Lower leg skin (tissue), 4 donors: ENCODE results near the gene GH2. TPM values are rescaled to one million over a fixed set of nuclear protein-coding genes. Genes with fewer than 3 reads are reported as not detected.
"Not testable (repeated sequence)": the region's sequence is repeated elsewhere in the genome, so short reads cannot be mapped to it uniquely, and the experiment has no call there.

Source experiments
- DNase-seq, 2 donors: peaks; one replicate each; pipeline ENCODE4 v3.0.0-alpha.2; 2019; ENCODE audit warnings: low spot score in 2 of 2
- H3K4me3 ChIP-seq: fragments of 200-600 bp; sonication (generic); 2 replicates; pipeline ENCODE4 v1.5.1; 2017; ENCODE audit warnings: mild to moderate bottlenecking, low read depth; ENCODE audit not compliant: poor library complexity, severe bottlenecking
- POLR2A ChIP-seq, 2 donors: fragments of 450-650 bp; IDR thresholded peaks; one replicate each; pipeline ENCODE4 v1.6.1; 2016 to 2017; ENCODE audit warnings: antibody characterized with exemption in 2 of 2, mild to moderate bottlenecking in 1 of 2, moderate library complexity in 1 of 2
- WGBS, 2 donors: methylation state at CpG; one replicate each; pipeline ENCODE4 v1.1.5; 2018; 5-methylcytosine and 5-hydroxymethylcytosine counted together
- intact Hi-C: fragments of 100-400 bp; cut with DNase I; formaldehyde crosslinking; loops from one replicate; pipeline ENCODE4 v1.15.0; 2023; ENCODE audit warnings: low total_unique reads
- total RNA-seq, 4 donors: library from RNA; depleted of rRNA; stranded (reverse); fragments of >200 nt; gene quantifications; one replicate each; pipeline ENCODE4 v1.1.0, GENCODE V29; 2016
- TF ChIP-seq, protein P1 (sequence below), 3 donors: fragments of 450-650 bp; IDR thresholded peaks; one replicate each; pipeline ENCODE4 v1.5.1; 2016; ENCODE audit warnings: antibody characterized with exemption in 3 of 3, mild to moderate bottlenecking in 3 of 3, moderate library complexity in 2 of 3

The GH2 gene
- total RNA-seq, 4 donors from 2014 or later, result not detected

DNA sequence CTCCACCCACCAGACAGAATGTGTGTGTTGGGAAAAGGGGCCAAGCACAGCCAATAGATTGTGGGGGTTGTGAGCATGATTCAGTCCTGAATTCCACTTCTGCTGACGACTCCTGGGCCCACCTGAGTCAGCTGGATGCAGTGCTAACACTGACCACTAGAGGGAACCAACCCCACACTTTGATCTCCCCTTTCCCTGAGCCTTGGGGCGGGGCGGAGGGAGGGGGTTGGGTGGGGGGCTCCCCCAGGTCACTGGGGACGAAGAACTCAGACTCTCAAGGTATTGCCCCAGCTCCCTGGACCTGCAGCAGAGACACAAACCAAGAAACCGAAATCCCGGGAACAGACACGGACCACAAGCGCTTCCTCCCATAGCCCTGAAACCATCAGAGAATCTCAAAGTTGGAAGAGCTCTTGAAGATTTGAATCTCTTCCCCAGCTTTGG lies 29.9 kb upstream of the GH2 start:
- TF ChIP-seq, protein P1, sequence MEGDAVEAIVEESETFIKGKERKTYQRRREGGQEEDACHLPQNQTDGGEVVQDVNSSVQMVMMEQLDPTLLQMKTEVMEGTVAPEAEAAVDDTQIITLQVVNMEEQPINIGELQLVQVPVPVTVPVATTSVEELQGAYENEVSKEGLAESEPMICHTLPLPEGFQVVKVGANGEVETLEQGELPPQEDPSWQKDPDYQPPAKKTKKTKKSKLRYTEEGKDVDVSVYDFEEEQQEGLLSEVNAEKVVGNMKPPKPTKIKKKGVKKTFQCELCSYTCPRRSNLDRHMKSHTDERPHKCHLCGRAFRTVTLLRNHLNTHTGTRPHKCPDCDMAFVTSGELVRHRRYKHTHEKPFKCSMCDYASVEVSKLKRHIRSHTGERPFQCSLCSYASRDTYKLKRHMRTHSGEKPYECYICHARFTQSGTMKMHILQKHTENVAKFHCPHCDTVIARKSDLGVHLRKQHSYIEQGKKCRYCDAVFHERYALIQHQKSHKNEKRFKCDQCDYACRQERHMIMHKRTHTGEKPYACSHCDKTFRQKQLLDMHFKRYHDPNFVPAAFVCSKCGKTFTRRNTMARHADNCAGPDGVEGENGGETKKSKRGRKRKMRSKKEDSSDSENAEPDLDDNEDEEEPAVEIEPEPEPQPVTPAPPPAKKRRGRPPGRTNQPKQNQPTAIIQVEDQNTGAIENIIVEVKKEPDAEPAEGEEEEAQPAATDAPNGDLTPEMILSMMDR (IDR thresholded peaks at IDR 0.05), result no peak
- TF ChIP-seq POLR2A (IDR thresholded peaks at IDR 0.05), result no peak
- DNase-seq, result no peak
- WGBS, 2 donors, result 38 to 43% methylated on average over 8 of the region's 8 CpGs
- intact Hi-C loops, result loop anchor here (10.0 kb wide), 3 partner anchors 113 to 373 kb away; partner anchors contain the start of genes ERN1 and ICAM2
- no peak overlapping the region for H3K4me3 ChIP-seq

DNA sequence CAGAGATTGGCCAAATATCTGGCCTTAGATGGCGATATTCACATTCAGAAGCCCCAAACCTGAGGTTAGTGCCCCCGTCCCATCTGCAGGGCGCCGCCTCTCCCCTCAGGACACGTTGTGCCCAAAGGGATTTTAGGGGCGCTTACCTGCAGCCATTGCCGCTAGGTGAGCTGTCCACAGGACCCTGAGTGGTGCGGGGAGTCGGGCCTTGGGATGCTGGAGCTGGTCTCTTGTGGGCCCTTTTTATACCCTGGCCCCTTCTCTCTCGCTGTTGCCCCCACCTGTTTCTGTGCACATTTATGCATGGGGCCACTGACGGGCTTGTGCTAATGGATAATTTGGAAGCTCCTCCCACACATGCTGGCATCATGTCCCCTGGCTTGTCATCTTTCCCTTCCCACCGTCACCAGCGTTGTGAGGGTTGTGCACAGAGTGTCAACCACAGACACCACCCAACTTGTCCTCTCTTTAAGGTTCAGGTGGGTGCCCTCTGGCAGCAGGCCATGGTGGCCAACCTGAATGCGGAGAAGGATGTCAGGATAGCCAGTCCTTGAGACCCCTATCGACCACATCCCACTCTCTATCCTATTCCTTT lies 29.4 kb upstream of the GH2 start, which contains the start of gene CSHL1:
Gene CSHL1, minus strand, starts transcription at position 218 of the 595 bp plus-strand sequence. Its CDS starts 62 bp downstream, at position 156.
- TF ChIP-seq POLR2A (IDR thresholded peaks at IDR 0.05), result no peak
- TF ChIP-seq, protein P1 (IDR thresholded peaks at IDR 0.05), result no peak
- intact Hi-C loops, result loop anchor here (10.0 kb wide), 3 partner anchors 114 to 374 kb away; partner anchors contain the start of genes ERN1 and ICAM2
- no peak for DNase-seq
- WGBS, 2 donors, result 69 to 73% methylated on average over 15 of the region's 15 CpGs
- H3K4me3 ChIP-seq, result no peak within 1 kb of the TSS

DNA sequence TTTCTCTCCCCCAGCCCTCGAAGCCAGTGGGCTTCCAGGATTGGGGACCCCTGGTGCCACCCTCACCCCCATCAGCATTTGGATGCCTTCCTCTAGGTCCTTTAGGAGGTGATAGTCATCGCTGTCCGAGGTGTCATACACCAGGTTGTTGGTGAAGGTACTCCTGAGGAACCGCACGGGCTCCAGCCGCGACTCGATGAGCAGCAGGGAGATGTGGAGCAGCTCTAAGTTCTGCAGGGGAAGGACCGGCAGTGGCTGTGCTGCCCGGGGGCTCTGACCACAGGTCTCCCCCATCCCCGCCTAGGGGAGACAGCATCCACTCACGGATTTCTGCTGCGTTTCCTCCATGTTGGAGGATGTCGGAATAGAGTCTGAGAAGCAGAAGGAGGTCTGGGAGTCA lies 28.4 kb upstream of the GH2 start:
- intact Hi-C loops, result loop anchor here (10.0 kb wide), 3 partner anchors 115 to 375 kb away; partner anchors contain the start of genes ERN1 and ICAM2
- WGBS, 2 donors, result 80 to 88% methylated on average over 14 of the region's 14 CpGs
- no peak overlapping the region for H3K4me3 ChIP-seq
- TF ChIP-seq, protein P1 (IDR thresholded peaks at IDR 0.05), result no peak
- no peak for TF ChIP-seq POLR2A (IDR thresholded peaks at IDR 0.05)
- DNase-seq, result no peak

DNA sequence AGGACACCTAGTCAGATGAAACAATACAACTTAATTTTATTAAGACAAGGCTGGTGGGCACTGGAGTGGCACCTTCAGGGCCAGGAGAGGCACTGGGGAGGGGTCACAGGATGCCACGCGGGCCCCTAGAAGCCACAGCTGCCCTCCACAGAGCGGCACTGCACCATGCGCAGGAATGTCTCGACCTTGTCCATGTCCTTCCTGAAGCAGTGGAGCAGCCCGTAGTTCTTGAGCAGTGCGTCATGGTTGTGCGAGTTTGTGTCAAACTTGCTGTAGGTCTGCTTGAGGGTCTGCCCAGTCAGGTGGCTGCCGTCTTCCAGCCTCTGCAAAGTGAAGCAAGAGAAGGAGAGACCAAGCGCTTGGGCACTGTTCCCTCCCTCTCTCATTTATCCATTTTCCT lies 27.8 kb upstream of the GH2 start:
- H3K4me3 ChIP-seq, DNase-seq, intact Hi-C loops: not testable (repeated sequence)
- WGBS, 2 donors, result 93 to 94% methylated on average over 10 of the region's 10 CpGs

DNA sequence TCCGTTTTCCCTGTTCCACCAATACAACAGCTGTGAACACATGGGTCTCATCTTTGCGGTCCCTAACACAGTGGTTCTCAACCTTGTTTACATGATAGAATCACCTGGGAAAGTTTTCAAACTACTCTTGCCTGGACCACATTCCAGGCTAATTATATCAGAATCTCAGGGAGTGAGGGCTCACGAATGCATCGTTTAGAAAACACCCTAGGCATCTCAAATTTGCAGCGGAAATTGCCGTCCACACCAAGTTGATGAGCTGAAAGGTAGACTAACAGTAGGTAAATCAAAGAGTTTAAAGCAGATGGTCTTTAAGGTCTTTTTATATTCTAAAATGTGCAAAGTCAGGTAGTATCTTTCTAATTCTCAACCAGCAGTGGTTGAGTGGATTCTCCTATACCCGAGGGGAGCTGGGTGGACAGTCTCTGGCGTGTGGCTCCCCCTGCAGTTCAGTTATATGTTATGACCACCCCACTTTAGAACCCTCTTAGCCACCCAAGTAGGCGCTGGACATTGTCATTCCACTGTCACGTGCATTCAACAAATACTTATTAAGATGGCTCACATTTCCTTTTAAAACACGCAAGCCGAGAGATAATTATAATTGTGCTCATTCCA lies 25.5 kb upstream of the GH2 start:
- 48 to 53% methylated on average over 12 of the region's 12 CpGs for WGBS, 2 donors

GRCh38 chr17:63904796-63905195 lies 23.1 kb upstream of the GH2 start:
- intact Hi-C loops, DNase-seq, H3K4me3 ChIP-seq: not testable (repeated sequence)
- 96 to 98% methylated on average over 8 of the region's 8 CpGs for whole genome bisulfite sequencing, 2 donors

More for the DNA sequence above, 25.5 kb upstream of the GH2 start:
- DNase-seq, intact Hi-C loops, H3K4me3 ChIP-seq: not testable (repeated sequence)

GRCh38 chr17:63903787-63904201 lies 22.1 kb upstream of the GH2 start:
- intact Hi-C loops, result not testable (repeated sequence)

GRCh38 chr17:63901971-63902370 lies 20.2 kb upstream of the GH2 start:
- 90 to 91% methylated on average over 2 of the region's 2 CpGs for WGBS, 2 donors
- H3K4me3 ChIP-seq, intact Hi-C loops, DNase-seq: not testable (repeated sequence)

More at GRCh38 chr17:63903787-63904201, 22.1 kb upstream of the GH2 start:
- DNase-seq, H3K4me3 ChIP-seq: not testable (repeated sequence)
- WGBS, 2 donors, result 35 to 46% methylated on average over 5 of the region's 5 CpGs

GRCh38 chr17:63898899-63899798 lies 17.4 kb upstream of the GH2 start:
- intact Hi-C loops, DNase-seq, H3K4me3 ChIP-seq: not testable (repeated sequence)
- 81 to 88% methylated on average over 3 to 6 of the region's 6 CpGs for WGBS, 2 donors

DNA sequence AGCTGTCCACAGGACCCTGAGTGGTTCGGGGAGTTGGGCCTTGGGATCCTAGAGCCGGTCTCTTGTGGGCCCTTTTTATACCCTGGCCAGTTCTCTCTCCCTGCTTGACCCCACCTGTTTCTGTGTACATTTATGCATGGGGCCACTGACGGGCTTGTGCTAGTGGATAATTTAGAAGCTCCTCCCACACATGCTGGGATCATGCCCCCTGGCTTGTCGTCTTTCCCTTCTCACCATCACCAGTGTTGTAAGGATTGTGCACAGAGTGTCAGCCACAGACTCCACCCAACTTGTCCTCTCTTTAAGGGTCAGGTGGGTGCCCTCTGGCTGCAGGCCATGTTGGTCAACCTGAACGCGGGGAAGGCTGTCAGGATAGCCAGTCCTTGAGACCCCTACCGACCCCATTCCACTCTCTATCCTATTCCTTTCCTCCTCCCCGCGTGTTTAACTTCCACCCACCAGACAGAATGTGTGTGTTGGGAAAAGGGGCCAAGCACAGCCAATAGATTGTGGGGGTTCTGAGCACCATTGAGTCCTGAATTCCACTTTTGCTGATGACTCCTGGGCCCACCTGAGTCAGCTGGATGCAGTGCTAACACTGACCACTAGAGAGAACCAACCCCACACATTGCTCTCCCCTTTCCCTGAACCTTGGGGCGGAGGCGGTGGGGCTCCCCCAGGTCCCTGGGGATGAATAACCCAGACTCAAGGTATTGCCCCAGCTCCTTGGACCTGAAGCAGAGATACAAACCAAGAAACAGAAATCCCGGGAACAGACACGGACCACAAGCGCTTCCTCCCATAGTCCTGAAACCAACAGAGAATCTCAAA lies 15.0 kb upstream of the GH2 start, which contains the start of gene CSH1:
Gene CSH1, minus strand, starts transcription at position 51 of the 831 bp plus-strand sequence. CDS start 63 bp downstream, outside the sequence.
- DNase-seq, H3K4me3 ChIP-seq, intact Hi-C loops: not testable (repeated sequence)
- 91 to 94% methylated on average over 10 to 14 of the region's 14 CpGs for WGBS, 2 donors
